ENCODE results near the gene CCDC92B.

DNA sequence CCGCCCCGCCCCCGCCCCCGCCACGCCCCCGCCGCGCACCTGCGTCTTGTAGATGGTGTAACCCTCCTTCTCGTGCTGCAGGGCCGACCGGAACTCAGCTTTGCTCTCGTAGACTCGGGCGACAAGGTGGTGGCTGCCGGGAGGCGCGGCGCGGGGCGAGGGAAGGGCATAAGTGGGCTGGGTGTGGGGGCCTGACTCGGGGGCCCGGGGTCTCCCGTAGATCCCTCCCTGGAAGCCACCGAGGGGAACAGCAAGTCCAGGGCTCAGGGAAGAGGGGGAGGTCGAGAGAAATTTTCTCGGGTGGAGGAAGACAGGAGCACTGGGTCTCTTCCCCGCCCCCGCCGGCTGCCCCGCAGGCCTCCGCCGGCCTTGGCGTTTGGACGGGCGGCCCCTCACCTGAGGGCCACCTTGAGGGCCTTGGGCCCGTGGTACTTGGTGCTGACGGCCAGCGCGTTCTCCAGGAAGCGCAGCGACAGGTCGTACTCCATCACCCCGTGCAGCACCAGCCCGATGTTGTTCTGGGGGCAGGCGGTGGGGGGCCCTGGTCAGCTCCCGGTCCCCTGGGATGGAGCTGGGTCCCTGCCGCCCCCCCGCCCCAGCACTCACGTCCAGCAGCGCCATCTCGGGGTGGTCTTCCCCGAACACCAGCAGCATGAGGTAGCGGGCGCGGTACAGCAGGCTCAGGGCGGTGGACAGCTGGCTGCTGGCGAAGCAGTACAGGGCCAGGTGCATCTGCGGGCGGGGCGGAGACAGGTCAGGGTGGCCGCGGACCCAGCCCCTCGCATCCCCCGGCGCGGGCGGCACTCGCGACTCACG, 57.3 kb downstream of the CCDC92B start:
- TF ChIP-seq POLR2A (IDR thresholded peaks at IDR 0.05) (no peak), CTCF (IDR thresholded peaks at IDR 0.05) (no peak)

Measured in uterus (tissue), 2 donors.